WTC11 (cell line): ENCODE data around the gene DHRS9. TPM values are rescaled to one million over a fixed set of nuclear protein-coding genes. Genes with fewer than 3 reads are reported as not detected.

Source experiments
- ATAC-seq: fragments of 200-7000 bp; cut with Tn5 transposase; 2 replicates; pipeline ENCODE4 v1.10.0; 2021; ENCODE audit warnings: mild to moderate bottlenecking, moderate library complexity
- CTCF ChIA-PET: fragments of 300-600 bp; sonication (Branson Sonifier 250); formaldehyde crosslinking; loops from one replicate; lab custom pipeline; 2021; ENCODE audit warnings: antibody characterized with exemption; lab: Charles Lee
- POLR2A ChIA-PET: fragments of 350-600 bp; sonication (Branson Sonifier 250); formaldehyde crosslinking; loops from one replicate; lab custom pipeline; 2021; ENCODE audit warnings: antibody characterized with exemption; lab: Charles Lee
- DNase-seq: peaks from one replicate; pipeline ENCODE4 v3.0.0; 2021; ENCODE audit warnings: low spot score
- H3K27ac Mint-ChIP-seq: 2 replicates; pipeline ENCODE4 v1.8.0; 2021; ENCODE audit warnings: mixed read lengths
- H3K27me3 Mint-ChIP-seq: 2 replicates; pipeline ENCODE4 v1.8.0; 2021; ENCODE audit warnings: low read depth, mild to moderate bottlenecking, moderate library complexity, mixed read lengths
- H3K36me3 Mint-ChIP-seq: 2 replicates; pipeline ENCODE4 v1.8.0; 2021; ENCODE audit warnings: mixed read lengths
- H3K4me1 Mint-ChIP-seq: 2 replicates; pipeline ENCODE4 v1.8.0; 2022; ENCODE audit warnings: mixed read lengths
- H3K4me3 Mint-ChIP-seq: 2 replicates; pipeline ENCODE4 v1.8.0; 2021; ENCODE audit warnings: mild to moderate bottlenecking, moderate library complexity, mixed read lengths
- H3K9me3 Mint-ChIP-seq: 2 replicates; pipeline ENCODE4 v1.8.0; 2021; ENCODE audit warnings: mixed read lengths
- AFF4 ChIP-seq: sonication (generic); formaldehyde crosslinking; IDR thresholded peaks from 2 replicates; pipeline ENCODE4 v1.8.1; 2023; ENCODE audit warnings: mild to moderate bottlenecking, missing genetic modification reagents, borderline replicate concordance
- ATF3 ChIP-seq: sonication (generic); formaldehyde crosslinking; conservative IDR thresholded peaks from 2 replicates; pipeline ENCODE4 v1.8.1; 2022; ENCODE audit warnings: mild to moderate bottlenecking, missing genetic modification reagents
- ATF6 ChIP-seq: sonication (generic); formaldehyde crosslinking; IDR thresholded peaks from 2 replicates; pipeline ENCODE4 v1.8.1; 2023; ENCODE audit warnings: mild to moderate bottlenecking, missing genetic modification reagents
- CREM ChIP-seq: sonication (generic); formaldehyde crosslinking; IDR thresholded peaks from 2 replicates; pipeline ENCODE4 v1.8.1; 2022; ENCODE audit warnings: mild to moderate bottlenecking, missing genetic modification reagents, moderate library complexity
- CTCF ChIP-seq: fragments of 200-600 bp; IDR thresholded peaks from 2 replicates; pipeline ENCODE4 v1.8.0; 2022; ENCODE audit warnings: antibody characterized with exemption
- GRHL2 ChIP-seq: fragments of 250-450 bp; sonication (Bioruptor Pico); IDR thresholded peaks from 2 replicates; pipeline ENCODE4 v1.8.0; 2022; ENCODE audit warnings: mild to moderate bottlenecking, moderate library complexity; ENCODE audit not compliant: insufficient replicate concordance, severe bottlenecking
- JAZF1 ChIP-seq: fragments of 250-450 bp; sonication (Bioruptor Pico); IDR thresholded peaks from 2 replicates; pipeline ENCODE4 v1.9.0; 2021; ENCODE audit warnings: moderate library complexity, mild to moderate bottlenecking, inconsistent platforms
- NFATC4 ChIP-seq: fragments of 250-450 bp; sonication (Bioruptor Pico); IDR thresholded peaks from 2 replicates; pipeline ENCODE4 v1.9.0; 2021; ENCODE audit warnings: mild to moderate bottlenecking
- NFE2L1 ChIP-seq: sonication (generic); formaldehyde crosslinking; IDR thresholded peaks from 2 replicates; pipeline ENCODE4 v1.8.1; 2023; ENCODE audit warnings: missing genetic modification reagents
- NR1H2 ChIP-seq: sonication (generic); formaldehyde crosslinking; IDR thresholded peaks from 2 replicates; pipeline ENCODE4 v1.9.0; 2021; ENCODE audit warnings: mild to moderate bottlenecking, moderate library complexity, missing genetic modification reagents
- RELA ChIP-seq: sonication (generic); formaldehyde crosslinking; IDR thresholded peaks from 2 replicates; pipeline ENCODE4 v1.8.1; 2022; ENCODE audit warnings: missing genetic modification reagents, mild to moderate bottlenecking, borderline replicate concordance
- RORB ChIP-seq: fragments of 250-450 bp; sonication (Bioruptor Pico); IDR thresholded peaks from 2 replicates; pipeline ENCODE4 v1.9.0; 2021; ENCODE audit warnings: mild to moderate bottlenecking
- SMAD3 ChIP-seq: sonication (generic); formaldehyde crosslinking; IDR thresholded peaks from 2 replicates; pipeline ENCODE4 v1.8.0; 2022; ENCODE audit warnings: missing genetic modification reagents, mild to moderate bottlenecking, borderline replicate concordance
- SP1 ChIP-seq: sonication (generic); formaldehyde crosslinking; conservative IDR thresholded peaks from 2 replicates; pipeline ENCODE4 v1.8.1; 2022; ENCODE audit warnings: missing genetic modification reagents
- USF2 ChIP-seq: sonication (generic); formaldehyde crosslinking; IDR thresholded peaks from 2 replicates; pipeline ENCODE4 v1.8.1; 2023; ENCODE audit warnings: mild to moderate bottlenecking, missing genetic modification reagents, moderate library complexity
- ZBTB21 ChIP-seq: sonication (generic); formaldehyde crosslinking; IDR thresholded peaks from 2 replicates; pipeline ENCODE4 v1.8.1; 2023; ENCODE audit warnings: mild to moderate bottlenecking, missing genetic modification reagents, borderline replicate concordance
- ZBTB43 ChIP-seq: sonication (generic); formaldehyde crosslinking; IDR thresholded peaks from 2 replicates; pipeline ENCODE4 v1.8.1; 2023; ENCODE audit warnings: mild to moderate bottlenecking, missing genetic modification reagents
- ZNF532 ChIP-seq: fragments of 250-450 bp; sonication (Bioruptor Pico); IDR thresholded peaks from 2 replicates; pipeline ENCODE4 v1.9.0; 2021; ENCODE audit warnings: mild to moderate bottlenecking, borderline replicate concordance
- ZNF671 ChIP-seq: fragments of 250-450 bp; sonication (Bioruptor Pico); IDR thresholded peaks from 2 replicates; pipeline ENCODE4 v1.8.0; 2021; ENCODE audit warnings: mild to moderate bottlenecking
- total RNA-seq: library from RNA; stranded (reverse); gene quantifications from 3 replicates; pipeline ENCODE4 v1.2.3, GENCODE V29; 2021

The DHRS9 gene
- total RNA-seq, 1 experiment from 2014 or later = not detected

GRCh38 chr2:169023161-169023560 is 46.2 kb upstream of the DHRS9 start (continued):
- no peak for TF ChIP-seq ZNF532 (CRISPR knock-in tag)
- no peak for TF ChIP-seq CREM (CRISPR knock-in tag)
- no peak for TF ChIP-seq NFE2L1 (CRISPR knock-in tag)
- TF ChIP-seq GRHL2 (CRISPR knock-in tag) = no peak
- no peak for TF ChIP-seq USF2
- TF ChIP-seq, all 79 proteins: peak for 0

GRCh38 chr2:169026056-169026455 is 43.3 kb upstream of the DHRS9 start:
- TF ChIP-seq JAZF1 = no peak
- TF ChIP-seq ZBTB21 (CRISPR knock-in tag) = no peak
- no peak for TF ChIP-seq SP1 (CRISPR knock-in tag)
- TF ChIP-seq SMAD3 (CRISPR knock-in tag) = no peak
- no peak for TF ChIP-seq RELA (CRISPR knock-in tag)
- TF ChIP-seq ATF6 = no peak
- no peak for DNase-seq
- H3K9me3 Mint-ChIP-seq = no peaks in the 10 kb centered on the region
- ChIA-PET POLR2A (no interaction called here), CTCF (no interaction called here)
- no peak overlapping the region for H3K27ac Mint-ChIP-seq
- no peaks in the 10 kb centered on the region for H3K36me3 Mint-ChIP-seq
- no peaks in the 10 kb centered on the region for H3K27me3 Mint-ChIP-seq
- ATAC-seq = no peak
- H3K4me3 Mint-ChIP-seq = no peak overlapping the region
- peaks cover 10% of the 10 kb centered on the region for H3K4me1 Mint-ChIP-seq

GRCh38 chr2:169027234-169027633 is 42.1 kb upstream of the DHRS9 start:
- ChIA-PET CTCF (no interaction called here), POLR2A (no interaction called here)
- Mint-ChIP-seq H3K36me3 (no peaks in the 10 kb centered on the region), H3K4me1 (peaks cover 12% of the 10 kb centered on the region), H3K9me3 (no peaks in the 10 kb centered on the region), H3K27me3 (no peaks in the 10 kb centered on the region), H3K27ac (no peak overlapping the region), H3K4me3 (no peak overlapping the region)
- no peak for DNase-seq
- no peak for ATAC-seq
- TF ChIP-seq ZNF671 (CRISPR knock-in tag) (no peak), ZBTB21 (CRISPR knock-in tag) (no peak), CTCF (no peak), NFATC4 (CRISPR knock-in tag) (no peak), ATF3 (CRISPR knock-in tag) (no peak), AFF4 (CRISPR knock-in tag) (no peak), ZBTB43 (CRISPR knock-in tag) (no peak), NR1H2 (CRISPR knock-in tag) (no peak), SP1 (CRISPR knock-in tag) (no peak), RORB (CRISPR knock-in tag) (no peak)
